Stomach (tissue), 4 donors: Measurements from ENCODE around the gene ZNF785.

Experiments used
- CTCF ChIP-seq, 7 experiments: fragments of 450-650 bp in 4 of 7; fragments of 200-600 bp in 3 of 7; sonication (generic) in 3 of 7; IDR thresholded peaks; one replicate each; pipeline ENCODE4 v1.5.1; 2016 to 2019; ENCODE audit warnings: antibody characterized with exemption in 7 of 7, control low read depth in 2 of 7, mild to moderate bottlenecking in 1 of 7
- EP300 ChIP-seq: sonication (generic); formaldehyde crosslinking; IDR thresholded peaks from one replicate; pipeline ENCODE4 v1.6.1; 2017; ENCODE audit warnings: antibody characterized with exemption
- POLR2A ChIP-seq, 4 donors: fragments of 450-650 bp; IDR thresholded peaks; one replicate each; pipeline ENCODE4 v1.6.1; 2016; ENCODE audit warnings: antibody characterized with exemption in 4 of 4, control low read depth in 2 of 4, mild to moderate bottlenecking in 1 of 4, moderate library complexity in 1 of 4
- POLR2AphosphoS5 ChIP-seq, 3 donors: sonication (generic); formaldehyde crosslinking; IDR thresholded peaks; one replicate each; pipeline ENCODE4 v1.6.1; 2016; ENCODE audit warnings: antibody characterized with exemption in 3 of 3

GRCh38 chr16:30557957-30558788 is 27.3 kb downstream of the ZNF785 start, which contains the start of gene ZNF764:
- peak in 1 of 7 experiments; percentile 6 for TF ChIP-seq CTCF (IDR thresholded peaks at IDR 0.05)
- TF ChIP-seq POLR2A (IDR thresholded peaks at IDR 0.05) = peak in 1 of 4 donors; percentile 12
- TF ChIP-seq POLR2AphosphoS5 (IDR thresholded peaks at IDR 0.05) = peak; percentile 48 to 91 (median 51)
- no peak for TF ChIP-seq EP300
